ENCODE results near the gene CATSPER3. TPM values are rescaled to one million over a fixed set of nuclear protein-coding genes. Genes with fewer than 3 reads are reported as not detected.

The CATSPER3 gene
- polyA plus RNA-seq (ENCODE audit: insufficient read depth in 1 of 5, insufficient read length in 5 of 5, low replicate concordance in 1 of 5) = 1 to 10 TPM in 1 of 5 donors, under 1 TPM in 4; 0.74 to 1.1 (median 0.89) TPM
- long read RNA-seq, donor 1 = 0 reads
- long read RNA-seq, donor 2 = 0 reads
- long read RNA-seq, donor 3 = 0 reads
- long read RNA-seq, donor 4 = 0 reads
- long read RNA-seq, donor 5 = 0 reads
- long read RNA-seq, donor 6 = 0 reads
- long read RNA-seq, donor 7 = 0 reads
- long read RNA-seq, donor 8 = 0 reads

- DNase-seq = no peak
Observed at GRCh38 chr5:134967607-134968006, at the start of gene CATSPER3. Gene CATSPER3 (plus strand): TSS chr5:134967907. CDS start chr5:134967992, 85 bp downstream.

DNA sequence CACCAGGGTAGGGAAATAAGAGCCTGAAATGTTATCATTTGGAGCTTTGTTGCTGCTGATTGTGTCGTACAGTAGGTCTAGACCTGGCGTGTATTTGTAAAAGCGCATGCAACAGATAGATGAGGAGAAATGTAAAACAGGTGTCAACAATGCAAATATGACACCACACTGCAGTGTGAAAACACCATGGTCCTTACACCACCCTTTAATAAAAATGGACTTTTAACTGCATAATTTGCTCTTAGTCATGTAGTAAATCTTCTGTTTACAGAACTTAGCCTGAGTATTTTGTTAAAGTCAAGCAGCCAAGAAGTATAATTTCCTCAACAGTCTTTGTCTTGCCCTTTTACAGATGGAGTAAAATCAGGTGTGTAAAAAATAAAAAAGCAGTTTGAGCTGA, 48.8 kb upstream of the CATSPER3 start:
- DNase-seq = no peak

DNA sequence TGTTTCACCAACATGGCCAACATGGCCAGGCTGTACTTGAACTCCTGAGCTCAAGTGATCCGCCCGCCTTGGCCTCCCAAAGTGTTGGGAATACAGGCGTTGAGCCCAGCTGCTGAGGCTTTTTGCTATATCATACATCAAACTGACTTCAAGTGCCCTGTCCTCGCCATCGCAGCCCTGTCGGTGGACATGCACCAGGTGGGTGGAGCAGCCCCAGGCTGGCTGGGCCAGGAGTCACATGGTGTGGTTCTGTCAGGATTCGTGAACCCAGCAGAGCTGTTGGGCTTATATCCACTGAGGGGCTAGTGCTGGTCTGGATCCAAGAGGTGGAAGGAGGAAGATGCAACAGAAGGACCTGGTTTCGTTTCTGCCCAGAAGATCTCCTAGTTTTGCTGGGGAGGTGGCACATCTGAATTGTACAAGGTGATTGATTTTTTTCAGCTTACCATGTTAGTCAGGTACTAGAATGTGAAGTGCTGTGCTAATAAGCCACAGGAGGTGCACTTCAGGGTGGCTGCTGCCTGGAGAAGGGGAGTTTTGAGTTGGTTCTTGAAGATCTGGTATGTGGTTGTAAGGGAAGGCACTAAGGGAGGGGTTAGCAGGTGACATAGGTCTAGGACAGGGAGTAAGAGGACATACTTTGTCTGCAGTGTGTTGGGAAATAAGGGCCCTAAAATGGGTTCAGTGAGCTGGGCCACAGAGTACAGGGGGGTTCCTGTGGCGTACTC, 46.7 kb upstream of the CATSPER3 start:
- peak in 1 of 2 donors; percentile 2 for DNase-seq

GRCh38 chr5:134932508-134932907, 35.2 kb upstream of the CATSPER3 start:
- DNase-seq = no peak

GRCh38 chr5:134934202-134934601, 33.5 kb upstream of the CATSPER3 start:
- no peak for DNase-seq

GRCh38 chr5:134935711-134936602, 31.8 kb upstream of the CATSPER3 start:
- no peak for DNase-seq

GRCh38 chr5:134937526-134937925, 30.2 kb upstream of the CATSPER3 start:
- DNase-seq = no peak

DNA sequence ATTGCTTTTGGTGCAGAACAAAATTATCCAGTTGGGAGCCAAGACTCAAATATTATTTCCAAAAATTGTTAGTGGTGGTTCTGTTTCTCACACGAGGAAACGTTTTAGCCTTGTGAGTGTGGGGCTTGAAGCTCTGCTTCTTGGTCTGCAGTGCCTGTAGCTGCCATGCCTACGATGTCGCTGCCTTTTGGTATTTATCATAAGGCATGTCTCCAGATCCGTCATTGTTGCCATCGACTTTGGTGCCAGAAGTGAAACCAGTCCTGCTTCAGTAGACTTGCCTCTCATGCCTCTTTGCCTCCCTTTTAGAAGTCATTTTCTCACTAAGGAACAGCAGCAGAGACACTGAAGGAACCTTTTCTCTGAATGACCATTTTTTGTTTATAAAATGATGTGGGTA, 29.7 kb upstream of the CATSPER3 start:
- DNase-seq = no peak

DNA sequence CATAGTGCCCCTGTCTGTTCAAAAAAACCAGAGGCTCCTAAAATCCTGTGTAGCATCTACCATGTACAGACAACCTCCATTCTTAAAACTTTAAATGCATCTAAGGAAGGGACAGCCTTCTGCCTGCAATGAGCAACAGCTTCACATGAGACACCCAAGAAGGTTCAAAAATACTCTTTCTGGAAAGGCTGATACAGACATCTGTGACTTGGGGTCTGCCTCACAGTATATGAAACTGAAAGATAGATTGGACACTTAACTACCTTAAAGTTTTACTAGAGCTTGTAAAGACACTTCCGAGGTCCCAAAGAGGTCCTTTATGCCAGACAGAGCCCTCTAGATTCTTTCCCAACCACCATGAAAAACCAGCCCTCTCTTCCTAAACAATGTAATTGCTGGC, 28.2 kb upstream of the CATSPER3 start:
- DNase-seq = no peak

DNA sequence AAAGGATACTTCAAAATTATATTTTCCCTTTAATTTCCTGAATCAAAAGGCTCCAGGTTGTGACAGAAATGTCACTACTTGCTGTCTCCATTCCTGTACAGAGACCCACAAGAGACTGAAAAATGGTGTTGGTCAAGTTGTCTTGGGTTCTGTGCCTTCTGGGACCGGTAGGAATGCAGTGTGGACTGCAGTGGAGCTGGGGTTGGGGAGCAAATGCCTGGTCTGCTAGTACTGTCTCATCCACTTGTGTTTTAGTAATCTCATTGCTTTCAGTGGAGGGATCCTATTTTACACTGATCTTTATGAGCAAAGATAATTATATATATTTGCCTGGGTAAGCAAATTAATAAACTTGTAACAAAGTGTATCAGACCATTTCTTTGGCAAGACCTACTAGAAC, 24.2 kb upstream of the CATSPER3 start:
- DNase-seq = no peak

DNA sequence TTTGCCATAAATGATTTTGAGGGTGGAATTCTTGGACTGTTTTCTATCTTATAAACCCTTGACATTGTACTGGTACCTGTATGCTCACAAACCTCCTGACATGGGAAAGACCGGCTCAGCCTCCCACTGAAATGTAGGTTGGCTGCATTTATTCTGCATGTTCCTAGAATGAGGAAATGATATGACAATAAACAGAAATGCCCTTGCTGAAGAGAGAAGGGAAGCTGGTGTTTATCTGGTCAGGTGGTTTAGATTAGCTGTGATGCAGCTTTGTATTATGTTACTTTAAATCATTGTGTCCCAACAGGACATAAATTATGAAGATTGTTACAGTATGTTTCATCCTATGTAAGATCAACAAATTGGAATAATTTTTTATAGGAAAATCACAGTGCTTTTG, 23.1 kb upstream of the CATSPER3 start:
- DNase-seq = no peak

GRCh38 chr5:134945041-134945440, 22.7 kb upstream of the CATSPER3 start:
- no peak for DNase-seq

- no peak for DNase-seq
Observed at GRCh38 chr5:134948911-134949310, 18.8 kb upstream of the CATSPER3 start.

DNA sequence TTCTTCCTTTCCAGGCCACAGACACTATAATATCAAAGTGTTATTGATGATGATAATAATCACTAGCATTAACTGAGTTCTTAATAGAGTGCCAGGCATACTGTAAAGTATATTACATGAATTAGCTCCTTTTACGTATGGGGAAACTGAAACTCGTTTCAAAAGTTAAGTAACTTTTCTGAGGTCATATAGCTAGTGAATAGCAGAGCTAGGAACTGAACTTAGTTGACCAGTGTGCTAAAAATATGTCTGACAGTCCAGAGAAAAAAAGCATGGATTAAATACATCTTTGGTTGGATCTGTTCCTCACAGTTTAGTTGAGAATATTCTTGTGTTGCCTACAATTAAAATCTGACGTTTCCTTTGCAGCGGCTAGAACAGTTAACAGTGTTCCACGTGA, 18.4 kb upstream of the CATSPER3 start:
- DNase-seq = no peak

- no peak for DNase-seq
Observed at GRCh38 chr5:134957920-134958608, 9.6 kb upstream of the CATSPER3 start.

GRCh38 chr5:134958755-134959154, 9.0 kb upstream of the CATSPER3 start:
- no peak for DNase-seq

GRCh38 chr5:134963098-134963497, 4.6 kb upstream of the CATSPER3 start:
- no peak for DNase-seq

- no peak for DNase-seq
Observed at GRCh38 chr5:134964359-134965270, 3.1 kb upstream of the CATSPER3 start.

DNA sequence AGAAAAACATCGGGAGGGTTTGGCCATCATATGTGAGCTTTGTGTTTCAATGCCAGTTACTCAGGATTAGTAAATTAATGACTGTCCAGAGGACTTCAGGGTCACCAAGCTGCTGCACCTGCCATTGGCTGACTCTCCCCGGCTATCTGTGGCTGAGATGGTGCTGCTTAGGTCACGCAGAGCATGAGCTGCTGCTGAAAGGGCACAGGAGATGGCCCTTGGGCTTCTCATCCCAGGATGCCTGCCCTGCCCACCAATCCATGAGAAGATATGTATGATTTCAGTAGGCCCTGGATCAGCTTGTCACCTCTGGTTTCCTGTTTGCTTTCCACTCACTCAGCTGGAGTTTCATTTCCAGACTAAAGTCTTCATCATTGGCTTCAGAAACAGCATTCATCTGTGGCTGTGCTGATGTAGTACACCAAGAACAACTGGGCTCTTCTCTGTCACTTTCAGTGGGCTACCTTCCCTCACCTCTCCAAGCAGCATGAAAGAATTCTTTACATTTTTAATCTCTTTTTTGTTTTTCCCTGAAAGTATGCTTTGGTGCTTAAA, 2.4 kb upstream of the CATSPER3 start:
- DNase-seq = no peak

GRCh38 chr5:134968055-134968454, 348 bp downstream of the CATSPER3 start:
- no peak for DNase-seq

Measured in right lung (tissue), 10 donors.